ENCODE data around the gene TUBB.

DNA sequence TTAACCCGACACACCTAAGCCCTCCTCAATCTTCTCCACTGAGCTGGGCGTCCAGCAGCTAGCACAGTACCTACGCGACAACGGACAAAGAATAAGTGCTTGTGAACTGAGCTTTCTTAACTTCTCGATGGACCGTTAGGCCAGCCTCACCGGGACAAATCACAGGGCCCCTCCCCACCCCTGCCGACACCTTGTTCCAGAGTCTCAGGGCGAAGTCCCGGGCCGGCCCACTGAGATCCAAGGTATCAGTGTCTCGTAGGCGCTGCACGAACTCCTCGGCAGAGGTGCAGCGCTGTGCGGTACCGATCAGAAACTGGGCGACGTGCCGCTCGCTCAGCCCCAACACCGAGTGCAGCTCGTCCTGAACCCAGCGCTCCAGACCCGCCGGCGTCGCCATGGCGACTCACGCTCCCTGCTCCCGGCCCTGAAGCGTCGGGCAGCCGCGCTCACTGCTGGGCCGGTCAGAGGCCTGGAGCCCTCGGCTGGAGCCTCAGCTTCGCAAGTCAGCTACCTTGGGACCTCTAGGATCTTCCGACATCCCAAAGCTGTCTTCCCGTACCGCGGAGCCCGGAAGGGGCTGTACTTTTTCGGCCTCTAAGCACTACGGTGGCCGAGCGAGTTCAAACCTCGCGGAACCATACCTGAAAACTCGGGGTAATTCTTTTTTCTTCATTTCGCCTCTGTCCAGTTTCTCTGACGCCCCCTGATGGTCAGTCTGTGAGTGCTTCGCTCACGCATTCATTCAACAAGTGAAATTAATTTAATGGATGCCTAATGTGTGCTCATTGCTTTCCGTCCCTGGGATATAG, 47.5 kb upstream of the TUBB start, which contains the start of gene DHX16:
- no peak for TF ChIP-seq BHLHE40 (IDR thresholded peaks at IDR 0.05; ENCODE audit: low read depth, low read length)
- TF ChIP-seq, protein P1, sequence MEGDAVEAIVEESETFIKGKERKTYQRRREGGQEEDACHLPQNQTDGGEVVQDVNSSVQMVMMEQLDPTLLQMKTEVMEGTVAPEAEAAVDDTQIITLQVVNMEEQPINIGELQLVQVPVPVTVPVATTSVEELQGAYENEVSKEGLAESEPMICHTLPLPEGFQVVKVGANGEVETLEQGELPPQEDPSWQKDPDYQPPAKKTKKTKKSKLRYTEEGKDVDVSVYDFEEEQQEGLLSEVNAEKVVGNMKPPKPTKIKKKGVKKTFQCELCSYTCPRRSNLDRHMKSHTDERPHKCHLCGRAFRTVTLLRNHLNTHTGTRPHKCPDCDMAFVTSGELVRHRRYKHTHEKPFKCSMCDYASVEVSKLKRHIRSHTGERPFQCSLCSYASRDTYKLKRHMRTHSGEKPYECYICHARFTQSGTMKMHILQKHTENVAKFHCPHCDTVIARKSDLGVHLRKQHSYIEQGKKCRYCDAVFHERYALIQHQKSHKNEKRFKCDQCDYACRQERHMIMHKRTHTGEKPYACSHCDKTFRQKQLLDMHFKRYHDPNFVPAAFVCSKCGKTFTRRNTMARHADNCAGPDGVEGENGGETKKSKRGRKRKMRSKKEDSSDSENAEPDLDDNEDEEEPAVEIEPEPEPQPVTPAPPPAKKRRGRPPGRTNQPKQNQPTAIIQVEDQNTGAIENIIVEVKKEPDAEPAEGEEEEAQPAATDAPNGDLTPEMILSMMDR (IDR thresholded peaks at IDR 0.05) = peak; percentile 74

Data from A549 (cell line).